ENCODE data around the gene ARPP21.

ARPP21 gene

DNA sequence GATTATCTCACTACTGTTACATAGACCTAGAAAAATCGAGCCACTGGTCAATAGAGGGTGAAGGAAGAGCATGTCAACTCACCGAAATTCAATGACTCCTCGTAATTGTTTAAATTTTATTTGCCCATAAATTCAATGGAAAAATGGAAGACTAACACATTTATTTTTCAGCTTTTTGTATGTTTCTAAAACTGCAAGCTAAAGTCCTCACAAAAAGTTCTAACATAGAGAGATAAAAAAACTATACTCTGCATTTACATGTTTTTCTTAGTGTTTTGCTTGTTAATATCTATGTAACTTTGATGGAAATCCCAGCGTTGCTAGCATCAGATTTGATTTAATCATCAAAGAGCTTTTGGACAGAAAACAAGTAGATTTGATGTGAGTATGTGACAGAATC is 6.8 kb downstream of the ARPP21 start:
- no peaks in the 10 kb centered on the region for H3K36me3 ChIP-seq
- no peaks in the 10 kb centered on the region for H3K9me3 ChIP-seq
- no peak overlapping the region for H3K4me3 ChIP-seq (ENCODE audit: low read depth, low read length)
- TF ChIP-seq, protein P1, sequence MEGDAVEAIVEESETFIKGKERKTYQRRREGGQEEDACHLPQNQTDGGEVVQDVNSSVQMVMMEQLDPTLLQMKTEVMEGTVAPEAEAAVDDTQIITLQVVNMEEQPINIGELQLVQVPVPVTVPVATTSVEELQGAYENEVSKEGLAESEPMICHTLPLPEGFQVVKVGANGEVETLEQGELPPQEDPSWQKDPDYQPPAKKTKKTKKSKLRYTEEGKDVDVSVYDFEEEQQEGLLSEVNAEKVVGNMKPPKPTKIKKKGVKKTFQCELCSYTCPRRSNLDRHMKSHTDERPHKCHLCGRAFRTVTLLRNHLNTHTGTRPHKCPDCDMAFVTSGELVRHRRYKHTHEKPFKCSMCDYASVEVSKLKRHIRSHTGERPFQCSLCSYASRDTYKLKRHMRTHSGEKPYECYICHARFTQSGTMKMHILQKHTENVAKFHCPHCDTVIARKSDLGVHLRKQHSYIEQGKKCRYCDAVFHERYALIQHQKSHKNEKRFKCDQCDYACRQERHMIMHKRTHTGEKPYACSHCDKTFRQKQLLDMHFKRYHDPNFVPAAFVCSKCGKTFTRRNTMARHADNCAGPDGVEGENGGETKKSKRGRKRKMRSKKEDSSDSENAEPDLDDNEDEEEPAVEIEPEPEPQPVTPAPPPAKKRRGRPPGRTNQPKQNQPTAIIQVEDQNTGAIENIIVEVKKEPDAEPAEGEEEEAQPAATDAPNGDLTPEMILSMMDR (IDR thresholded peaks at IDR 0.05; ENCODE audit: low read depth, low read length) = no peak
- no peak for DNase-seq
- H3K4me1 ChIP-seq = no peaks in the 10 kb centered on the region
- H3K27me3 ChIP-seq = peaks cover 6% of the 10 kb centered on the region

- TF ChIP-seq, protein P1 (IDR thresholded peaks at IDR 0.05; ENCODE audit: low read depth, low read length) = no peak
- no peaks in the 10 kb centered on the region for H3K4me1 ChIP-seq
- H3K4me3 ChIP-seq (ENCODE audit: low read depth, low read length) = no peak overlapping the region
- H3K9me3 ChIP-seq = no peaks in the 10 kb centered on the region
- DNase-seq = no peak
- H3K36me3 ChIP-seq = no peaks in the 10 kb centered on the region
- no peaks in the 10 kb centered on the region; the same call in 1 of the 2 replicates for H3K27me3 ChIP-seq
Observed at GRCh38 chr3:35647461-35647860, 8.1 kb downstream of the ARPP21 start.

GRCh38 chr3:35648347-35648746 is 9.0 kb downstream of the ARPP21 start:
- H3K9me3 ChIP-seq = no peaks in the 10 kb centered on the region
- H3K4me3 ChIP-seq (ENCODE audit: low read depth, low read length) = no peak overlapping the region
- H3K4me1 ChIP-seq = no peaks in the 10 kb centered on the region
- H3K27me3 ChIP-seq = no peaks in the 10 kb centered on the region
- DNase-seq = no peak
- TF ChIP-seq, protein P1 (IDR thresholded peaks at IDR 0.05; ENCODE audit: low read depth, low read length) = no peak
- H3K36me3 ChIP-seq = no peaks in the 10 kb centered on the region

- TF ChIP-seq, protein P1 (IDR thresholded peaks at IDR 0.05; ENCODE audit: low read depth, low read length) = no peak
- H3K4me3 ChIP-seq (ENCODE audit: low read depth, low read length) = no peak overlapping the region
- no peaks in the 10 kb centered on the region for H3K27me3 ChIP-seq
- no peaks in the 10 kb centered on the region for H3K36me3 ChIP-seq
- no peaks in the 10 kb centered on the region for H3K9me3 ChIP-seq
- DNase-seq = no peak
- H3K4me1 ChIP-seq = no peaks in the 10 kb centered on the region
Observed at GRCh38 chr3:35649405-35649804, 10.1 kb downstream of the ARPP21 start.

- Histone ChIP-seq H3K4me1 (no peaks in the 10 kb centered on the region), H3K4me3 (ENCODE audit: low read depth, low read length) (no peak overlapping the region), H3K36me3 (no peaks in the 10 kb centered on the region), H3K9me3 (no peaks in the 10 kb centered on the region), H3K27me3 (no peaks in the 10 kb centered on the region)
- TF ChIP-seq, protein P1 (IDR thresholded peaks at IDR 0.05; ENCODE audit: low read depth, low read length) = no peak
- no peak for DNase-seq
Observed at GRCh38 chr3:35651426-35651825, 12.1 kb downstream of the ARPP21 start.

DNA sequence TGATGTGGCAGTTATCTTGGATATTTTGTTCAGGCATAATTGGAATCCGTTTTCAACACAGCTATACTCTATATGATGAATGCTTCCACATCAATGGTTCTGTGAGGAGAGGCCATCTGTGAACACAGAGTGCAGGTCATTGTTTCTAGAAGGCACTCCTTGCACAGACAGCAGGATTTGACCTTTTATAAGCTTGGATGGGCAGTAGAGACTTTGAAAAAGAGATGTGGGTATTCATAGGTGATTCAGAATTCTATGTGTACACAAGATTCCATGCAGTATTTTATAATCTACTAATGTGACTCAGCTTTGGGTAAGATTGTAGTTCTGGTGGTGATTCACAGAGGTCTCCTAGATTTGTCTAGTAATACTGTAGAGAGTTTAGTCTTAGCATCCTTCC is 12.5 kb downstream of the ARPP21 start:
- TF ChIP-seq, protein P1 (IDR thresholded peaks at IDR 0.05; ENCODE audit: low read depth, low read length) = no peak
- Histone ChIP-seq H3K36me3 (no peaks in the 10 kb centered on the region), H3K4me3 (ENCODE audit: low read depth, low read length) (no peak overlapping the region), H3K27me3 (no peaks in the 10 kb centered on the region), H3K4me1 (no peaks in the 10 kb centered on the region), H3K9me3 (no peaks in the 10 kb centered on the region)
- DNase-seq = no peak
